ENCODE measurements around the gene CEND1.
A peak's percentile ranks its signal among the peaks of the same experiment; 100 is the strongest.

CEND1 gene

GRCh38 chr11:777288-778255 is 12.3 kb downstream of the CEND1 start, which contains the start of gene GATD1:
TSS of gene GATD1 (minus strand) at chr11:777487. CDS start at chr11:777462, 25 bp downstream.
- DNase-seq (ENCODE audit: low spot score) = peak; percentile 100

- peak; percentile 97 for DNase-seq (ENCODE audit: low spot score)
Measured at GRCh38 chr11:776561-777287, 13.2 kb downstream of the CEND1 start.

GRCh38 chr11:776263-776560 is 13.7 kb downstream of the CEND1 start:
- DNase-seq (ENCODE audit: low spot score) = no peak

GRCh38 chr11:774873-775592 is 14.9 kb downstream of the CEND1 start:
- DNase-seq (ENCODE audit: low spot score) = no peak

- DNase-seq (ENCODE audit: low spot score) = no peak
Measured at GRCh38 chr11:773830-774229, 16.1 kb downstream of the CEND1 start.

- DNase-seq (ENCODE audit: low spot score) = no peak
Measured at GRCh38 chr11:773425-773824, 16.5 kb downstream of the CEND1 start.

GRCh38 chr11:772429-773390 is 17.2 kb downstream of the CEND1 start:
- DNase-seq (ENCODE audit: low spot score) = no peak

GRCh38 chr11:771617-772204 is 18.2 kb downstream of the CEND1 start:
- DNase-seq (ENCODE audit: low spot score) = no peak

- no peak for DNase-seq (ENCODE audit: low spot score)
Measured at GRCh38 chr11:770642-771616, 19.0 kb downstream of the CEND1 start.

- no peak for DNase-seq (ENCODE audit: low spot score)
Measured at GRCh38 chr11:769887-770641, 19.8 kb downstream of the CEND1 start.

- DNase-seq (ENCODE audit: low spot score) = no peak
Measured at GRCh38 chr11:767238-767637, 22.7 kb downstream of the CEND1 start.

- no peak for DNase-seq (ENCODE audit: low spot score)
Measured at GRCh38 chr11:766936-767210, 23.0 kb downstream of the CEND1 start.

- DNase-seq (ENCODE audit: low spot score) = no peak
Measured at GRCh38 chr11:766106-766935, 23.6 kb downstream of the CEND1 start.

GRCh38 chr11:765802-766091 is 24.1 kb downstream of the CEND1 start:
- DNase-seq (ENCODE audit: low spot score) = no peak

GRCh38 chr11:765025-765801 is 24.7 kb downstream of the CEND1 start:
- peak; percentile 78 for DNase-seq (ENCODE audit: low spot score)

GRCh38 chr11:764322-765024 is 25.4 kb downstream of the CEND1 start:
- no peak for DNase-seq (ENCODE audit: low spot score)

Data from iPS-NIHi11 (cell line).